ENCODE measurements around the gene HDAC11. TPM values are rescaled to one million over a fixed set of nuclear protein-coding genes. Genes with fewer than 3 reads are reported as not detected.

The HDAC11 gene
- total RNA-seq, 3 donors from 2014 or later: 2.0 to 2.6 (median 2.3) TPM

DNA sequence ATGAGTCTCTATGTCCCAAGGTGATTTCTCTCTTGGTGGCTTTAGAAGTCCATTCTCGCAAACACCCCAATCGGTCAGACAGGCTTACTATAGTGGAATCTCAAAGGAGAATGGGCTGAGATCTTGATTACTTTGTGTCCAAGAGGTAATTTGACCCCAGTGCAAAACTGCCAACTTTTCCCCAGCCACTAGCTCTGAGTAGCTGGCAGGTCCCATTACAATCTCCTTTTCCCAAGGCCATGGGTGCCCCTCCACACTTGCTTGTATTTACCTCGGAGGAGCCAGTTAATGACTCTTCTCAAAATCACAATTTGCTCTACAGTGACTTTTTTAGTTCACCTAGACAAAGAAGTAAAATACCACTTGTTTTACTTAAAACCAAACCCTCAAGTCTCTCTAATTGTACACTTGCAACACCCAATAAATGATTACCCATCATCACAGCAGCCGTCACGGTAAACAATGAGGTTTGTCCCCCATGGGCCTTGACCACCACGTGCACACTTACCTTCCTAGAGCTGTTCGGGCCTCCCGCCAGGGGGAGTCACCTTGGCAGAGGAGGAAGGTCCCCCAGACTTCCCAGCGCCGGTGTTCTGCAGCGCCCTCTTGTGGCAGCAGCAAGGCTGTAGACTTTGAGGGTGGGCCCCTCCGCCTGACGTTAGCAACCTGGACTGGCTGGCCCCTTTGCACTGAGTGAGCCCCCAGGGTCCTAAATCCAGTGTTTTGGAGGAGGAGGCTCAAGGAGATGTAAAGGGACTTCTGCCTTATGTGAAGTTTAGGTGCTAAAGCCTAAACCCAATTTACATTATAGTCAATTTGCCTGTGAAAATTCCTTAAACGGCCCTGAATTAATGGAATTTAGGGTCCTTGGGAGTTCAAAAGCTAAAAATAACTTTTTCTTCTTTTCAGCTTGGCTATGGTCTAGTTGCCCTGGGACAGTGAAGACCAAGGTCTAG lies 18.7 kb upstream of the HDAC11 start:
- Mint-ChIP-seq H3K9me3 (no peaks in the 10 kb centered on the region), H3K36me3 (ENCODE audit: insufficient read depth) (no peaks in the 10 kb centered on the region), H3K4me1 (ENCODE audit: low read depth) (no peaks in the 10 kb centered on the region), H3K27me3 (ENCODE audit: low read depth) (peaks cover 9% of the 10 kb centered on the region), H3K4me3 (no peak overlapping the region)
- DNase-seq (peak; percentile 64), ATAC-seq (peak; percentile 89 to 95)

- no peak for ATAC-seq
- Mint-ChIP-seq H3K4me1 (ENCODE audit: low read depth) (no peaks in the 10 kb centered on the region), H3K27me3 (ENCODE audit: low read depth) (peaks cover 9% of the 10 kb centered on the region), H3K9me3 (no peaks in the 10 kb centered on the region), H3K36me3 (ENCODE audit: insufficient read depth) (no peaks in the 10 kb centered on the region), H3K4me3 (no peak overlapping the region)
- DNase-seq: no peak
Measured at GRCh38 chr3:13462125-13462629, 17.9 kb upstream of the HDAC11 start.

DNA sequence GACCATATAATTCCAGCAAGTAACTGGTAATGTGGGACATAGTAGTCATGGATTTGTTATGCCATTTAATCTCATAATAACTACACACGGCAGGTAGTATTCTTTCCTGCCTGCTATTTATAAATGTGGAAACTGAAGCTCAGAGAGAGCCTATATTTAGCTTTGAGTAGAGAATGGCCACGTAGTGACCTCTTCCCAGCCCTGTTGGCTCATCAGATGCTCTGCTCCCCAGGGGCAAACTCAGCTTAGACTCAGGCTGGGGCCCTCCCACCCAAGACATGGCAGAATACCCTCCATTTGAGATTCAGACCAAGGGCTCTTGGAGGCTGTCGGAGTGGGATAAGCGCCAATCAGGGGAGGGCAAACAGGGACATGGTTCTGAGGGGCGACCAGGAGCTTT lies 17.3 kb upstream of the HDAC11 start:
- Mint-ChIP-seq H3K4me3 (no peak overlapping the region), H3K27me3 (ENCODE audit: low read depth) (peaks cover 11% of the 10 kb centered on the region), H3K9me3 (no peaks in the 10 kb centered on the region), H3K4me1 (ENCODE audit: low read depth) (no peaks in the 10 kb centered on the region), H3K36me3 (ENCODE audit: insufficient read depth) (no peaks in the 10 kb centered on the region)
- no peak for DNase-seq
- no peak for ATAC-seq

GRCh38 chr3:13463618-13464400 lies 16.3 kb upstream of the HDAC11 start:
- no peak for DNase-seq
- no peaks in the 10 kb centered on the region for H3K4me1 Mint-ChIP-seq (ENCODE audit: low read depth)
- no peaks in the 10 kb centered on the region for H3K9me3 Mint-ChIP-seq
- no peak for ATAC-seq
- no peaks in the 10 kb centered on the region for H3K36me3 Mint-ChIP-seq (ENCODE audit: insufficient read depth)
- H3K4me3 Mint-ChIP-seq: no peak overlapping the region
- H3K27me3 Mint-ChIP-seq (ENCODE audit: low read depth): peaks cover 14% of the 10 kb centered on the region

DNA sequence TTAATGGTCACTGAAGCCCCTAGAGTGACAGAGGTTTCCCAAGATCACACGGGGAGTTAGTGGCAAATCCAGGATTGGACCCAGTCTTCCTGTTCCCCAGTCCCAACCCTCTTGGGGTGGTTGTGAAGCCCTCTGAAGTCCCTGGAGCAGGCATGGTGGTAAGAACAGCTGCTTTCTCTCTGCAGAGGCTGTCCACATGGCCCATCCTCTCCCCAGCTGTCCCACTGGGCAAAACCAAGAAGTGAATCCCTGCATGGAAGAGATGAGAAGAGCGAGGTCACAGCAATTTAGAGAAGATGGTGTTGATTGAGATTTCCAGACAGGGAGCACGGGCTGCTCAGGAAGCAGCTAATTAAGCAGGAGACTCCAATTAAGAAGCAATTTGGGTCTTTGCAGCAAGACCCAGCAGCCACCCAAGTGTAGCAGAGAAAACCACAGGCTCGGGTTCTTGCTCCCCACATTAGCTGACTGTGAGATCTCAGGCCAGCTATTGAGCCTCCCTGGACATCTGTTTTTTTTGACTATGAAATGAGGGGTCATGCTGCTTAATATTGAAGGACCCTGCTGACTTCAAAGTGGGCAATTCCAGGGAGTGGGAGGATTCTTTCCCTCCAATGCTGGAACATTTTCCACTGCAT lies 14.8 kb upstream of the HDAC11 start:
- no peak overlapping the region for H3K4me3 Mint-ChIP-seq
- no peak for DNase-seq

GRCh38 chr3:13466781-13467180 lies 13.3 kb upstream of the HDAC11 start:
- no peak for DNase-seq
- ATAC-seq: no peak
- Mint-ChIP-seq H3K9me3 (no peaks in the 10 kb centered on the region), H3K36me3 (ENCODE audit: insufficient read depth) (no peaks in the 10 kb centered on the region), H3K4me3 (no peak overlapping the region), H3K4me1 (ENCODE audit: low read depth) (no peaks in the 10 kb centered on the region), H3K27me3 (ENCODE audit: low read depth) (peaks cover 14% of the 10 kb centered on the region)

More for the DNA sequence above, 14.8 kb upstream of the HDAC11 start:
- Mint-ChIP-seq H3K36me3 (ENCODE audit: insufficient read depth) (no peaks in the 10 kb centered on the region), H3K9me3 (no peaks in the 10 kb centered on the region), H3K4me1 (ENCODE audit: low read depth) (no peaks in the 10 kb centered on the region), H3K27me3 (ENCODE audit: low read depth) (peaks cover 14% of the 10 kb centered on the region)
- ATAC-seq: no peak

GRCh38 chr3:13470894-13471574 lies 9.1 kb upstream of the HDAC11 start:
- H3K4me1 Mint-ChIP-seq (ENCODE audit: low read depth): no peaks in the 10 kb centered on the region
- no peak overlapping the region for H3K4me3 Mint-ChIP-seq
- H3K27me3 Mint-ChIP-seq (ENCODE audit: low read depth): peaks cover 10% of the 10 kb centered on the region
- no peaks in the 10 kb centered on the region for H3K36me3 Mint-ChIP-seq (ENCODE audit: insufficient read depth)
- no peak for ATAC-seq
- no peak for DNase-seq
- no peaks in the 10 kb centered on the region for H3K9me3 Mint-ChIP-seq

- H3K36me3 Mint-ChIP-seq (ENCODE audit: insufficient read depth): no peaks in the 10 kb centered on the region
- no peaks in the 10 kb centered on the region for H3K9me3 Mint-ChIP-seq
- H3K4me1 Mint-ChIP-seq (ENCODE audit: low read depth): no peaks in the 10 kb centered on the region
- H3K4me3 Mint-ChIP-seq: no peak overlapping the region
- peaks cover 10% of the 10 kb centered on the region for H3K27me3 Mint-ChIP-seq (ENCODE audit: low read depth)
- ATAC-seq (no peak), DNase-seq (no peak)
Measured at GRCh38 chr3:13472286-13472685, 7.8 kb upstream of the HDAC11 start.

DNA sequence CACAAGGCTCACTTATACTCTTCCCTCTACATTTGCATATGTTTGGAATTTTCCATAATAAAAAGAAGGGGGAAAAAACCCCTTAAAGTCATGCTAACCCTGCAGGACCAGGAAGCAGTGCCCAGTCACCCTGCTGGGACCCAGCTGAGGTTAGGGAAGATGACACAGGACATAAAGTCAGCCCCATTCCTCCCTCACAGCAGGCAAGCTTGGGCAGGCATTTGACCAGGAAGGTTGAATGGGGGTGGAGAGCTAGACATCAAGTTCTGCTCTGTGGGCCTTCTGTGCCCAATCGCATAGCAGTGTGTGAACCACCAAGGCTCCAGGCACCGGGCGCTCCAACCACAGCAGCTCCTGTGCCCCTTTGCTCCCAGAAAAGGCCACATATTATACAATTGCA lies 7.1 kb upstream of the HDAC11 start:
- ATAC-seq: no peak
- no peaks in the 10 kb centered on the region for H3K4me1 Mint-ChIP-seq (ENCODE audit: low read depth)
- H3K27me3 Mint-ChIP-seq (ENCODE audit: low read depth): peaks cover 6% of the 10 kb centered on the region
- DNase-seq: no peak
- H3K9me3 Mint-ChIP-seq: no peaks in the 10 kb centered on the region
- H3K4me3 Mint-ChIP-seq: no peak overlapping the region
- no peaks in the 10 kb centered on the region for H3K36me3 Mint-ChIP-seq (ENCODE audit: insufficient read depth)

GRCh38 chr3:13474021-13474420 lies 6.1 kb upstream of the HDAC11 start:
- H3K36me3 Mint-ChIP-seq (ENCODE audit: insufficient read depth): no peaks in the 10 kb centered on the region
- H3K4me3 Mint-ChIP-seq: no peak overlapping the region
- ATAC-seq (no peak), DNase-seq (no peak)
- peaks cover 2% of the 10 kb centered on the region for H3K4me1 Mint-ChIP-seq (ENCODE audit: low read depth)
- H3K9me3 Mint-ChIP-seq: no peaks in the 10 kb centered on the region
- peaks cover 5% of the 10 kb centered on the region for H3K27me3 Mint-ChIP-seq (ENCODE audit: low read depth)

GRCh38 chr3:13474776-13475303 lies 5.3 kb upstream of the HDAC11 start:
- peaks cover 5% of the 10 kb centered on the region for H3K27me3 Mint-ChIP-seq (ENCODE audit: low read depth)
- H3K4me1 Mint-ChIP-seq (ENCODE audit: low read depth): peaks cover 2% of the 10 kb centered on the region
- H3K4me3 Mint-ChIP-seq: no peak overlapping the region
- no peaks in the 10 kb centered on the region for H3K36me3 Mint-ChIP-seq (ENCODE audit: insufficient read depth)
- no peaks in the 10 kb centered on the region for H3K9me3 Mint-ChIP-seq
- ATAC-seq: no peak
- DNase-seq: no peak

DNA sequence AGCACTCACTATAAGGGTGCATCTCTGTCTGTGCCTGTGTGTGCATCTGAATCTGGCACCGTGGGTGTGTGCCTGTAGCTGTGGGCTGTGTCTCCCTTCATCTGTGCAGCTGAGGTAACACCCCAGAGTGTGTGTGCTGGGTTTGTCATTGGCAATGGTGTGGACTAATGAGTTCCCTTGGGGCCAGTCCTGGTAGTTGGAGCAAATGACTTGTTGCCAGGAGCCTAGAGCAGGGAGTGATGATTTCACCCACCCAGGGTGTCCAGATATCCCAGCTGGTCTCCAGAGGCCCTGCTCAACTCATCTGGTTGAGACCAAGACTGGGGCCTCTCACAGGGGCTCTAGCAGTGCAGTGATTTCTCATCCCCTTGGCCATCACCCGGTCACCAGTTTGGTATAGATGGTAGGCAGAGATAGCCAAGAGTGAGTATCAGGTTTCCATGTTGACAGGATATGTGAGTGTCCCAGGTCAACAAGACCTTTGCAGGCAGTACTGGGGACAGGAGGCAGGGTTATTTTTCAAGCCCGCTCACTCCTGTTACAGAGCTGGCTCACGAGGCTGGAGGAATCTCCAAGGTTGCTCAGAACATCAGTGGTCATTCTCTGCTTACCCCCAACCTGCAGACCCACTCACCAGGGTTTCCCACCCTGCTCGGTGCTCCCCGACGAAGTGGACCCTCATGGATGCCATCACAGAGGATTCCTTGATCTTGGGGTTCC lies 4.1 kb upstream of the HDAC11 start:
- H3K4me3 Mint-ChIP-seq: no peak overlapping the region
- H3K27me3 Mint-ChIP-seq (ENCODE audit: low read depth): peaks cover 5% of the 10 kb centered on the region
- DNase-seq (no peak), ATAC-seq (no peak)
- no peaks in the 10 kb centered on the region for H3K9me3 Mint-ChIP-seq
- peaks cover 5% of the 10 kb centered on the region for H3K4me1 Mint-ChIP-seq (ENCODE audit: low read depth)
- no peaks in the 10 kb centered on the region for H3K36me3 Mint-ChIP-seq (ENCODE audit: insufficient read depth)

DNA sequence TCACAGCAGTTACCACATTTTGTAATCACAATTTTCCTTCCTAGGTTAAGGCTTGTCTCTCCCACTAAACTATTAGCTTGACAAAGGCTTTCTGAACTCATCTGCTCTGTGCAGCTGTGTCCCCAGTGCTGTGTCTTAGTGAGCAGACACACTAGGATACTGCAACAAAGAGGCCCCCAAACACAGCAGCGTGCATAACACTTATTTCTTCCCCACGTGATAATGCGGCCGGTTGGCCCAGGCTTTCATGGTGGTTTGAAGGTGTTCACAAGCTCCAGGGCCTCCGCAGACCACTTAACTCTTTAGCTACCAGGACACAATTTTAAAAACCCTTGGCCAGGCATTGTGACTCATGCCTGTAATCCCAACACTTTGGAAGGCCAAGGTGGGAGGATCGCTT lies 2.2 kb upstream of the HDAC11 start:
- DNase-seq (no peak), ATAC-seq (no peak)
- Mint-ChIP-seq H3K27me3 (ENCODE audit: low read depth) (peaks cover 4% of the 10 kb centered on the region), H3K9me3 (no peaks in the 10 kb centered on the region), H3K4me1 (ENCODE audit: low read depth) (peaks cover 9% of the 10 kb centered on the region), H3K4me3 (no peak overlapping the region), H3K36me3 (ENCODE audit: insufficient read depth) (no peaks in the 10 kb centered on the region)

All from activated T-cell treated with anti-CD3 and anti-CD28 coated beads, Interleukin-2, amount 50 U/mL, for 4 hours (primary cell).